H9 (cell line): ENCODE data around the gene TOR1AIP1. TPM values are rescaled to one million over a fixed set of nuclear protein-coding genes. Genes with fewer than 3 reads are reported as not detected.

ENCODE experiments used
- DNase-seq: peaks from one replicate; pipeline ENCODE4 v3.0.0-alpha.2; 2017
- H2AFZ ChIP-seq: one replicate; pipeline ENCODE4 v1.6.1; 2013; ENCODE audit warnings: mild to moderate bottlenecking, low read length, control low read depth, moderate library complexity
- H2AK5ac ChIP-seq: 2 replicates; pipeline ENCODE4 v1.6.1; 2013; ENCODE audit warnings: low read length, control low read depth, mixed read lengths; ENCODE audit not compliant: insufficient read length
- H2BK120ac ChIP-seq: one replicate; pipeline ENCODE4 v1.6.1; 2013; ENCODE audit warnings: low read depth, mild to moderate bottlenecking, low read length, control low read depth, inconsistent platforms; ENCODE audit not compliant: poor library complexity, severe bottlenecking
- H2BK12ac ChIP-seq: 2 replicates; pipeline ENCODE4 v1.6.1; 2013; ENCODE audit warnings: low read length, control low read depth, mixed read lengths, low read depth; ENCODE audit not compliant: insufficient read length
- H2BK15ac ChIP-seq: 2 replicates; pipeline ENCODE4 v1.6.1; 2013; ENCODE audit warnings: low read depth, low read length, control low read depth
- H2BK20ac ChIP-seq: one replicate; pipeline ENCODE4 v1.6.1; 2013; ENCODE audit warnings: low read depth, mild to moderate bottlenecking, low read length, control low read depth, inconsistent platforms; ENCODE audit not compliant: poor library complexity, severe bottlenecking
- H2BK5ac ChIP-seq: 2 replicates; pipeline ENCODE4 v1.6.1; 2013; ENCODE audit warnings: low read length, control low read depth, mixed read lengths; ENCODE audit not compliant: insufficient read length
- H3K14ac ChIP-seq: 2 replicates; pipeline ENCODE4 v1.6.1; 2013; ENCODE audit warnings: low read length, control low read depth; ENCODE audit not compliant: insufficient read depth
- H3K18ac ChIP-seq: 2 replicates; pipeline ENCODE4 v1.6.1; 2013; ENCODE audit warnings: low read depth, mild to moderate bottlenecking, mixed read lengths, low read length, control low read depth; ENCODE audit not compliant: insufficient read length
- H3K23ac ChIP-seq: 2 replicates; pipeline ENCODE4 v1.6.1; 2013; ENCODE audit warnings: low read length, control low read depth, mixed read lengths, low read depth; ENCODE audit not compliant: insufficient read length
- H3K23me2 ChIP-seq: 2 replicates; pipeline ENCODE4 v1.6.1; 2013; ENCODE audit warnings: low read depth, mild to moderate bottlenecking, mixed read lengths, low read length, control low read depth; ENCODE audit not compliant: insufficient read length, poor library complexity, severe bottlenecking
- H3K27ac ChIP-seq: 2 replicates; pipeline ENCODE4 v1.5.1; 2013; ENCODE audit warnings: low read length, control low read depth, mixed read lengths, low read depth; ENCODE audit not compliant: insufficient read length
- H3K27me3 ChIP-seq: 2 replicates; pipeline ENCODE4 v1.6.1; 2013; ENCODE audit warnings: low read length, control low read depth, inconsistent platforms; ENCODE audit not compliant: insufficient read depth
- H3K4ac ChIP-seq: 2 replicates; pipeline ENCODE4 v1.6.1; 2013; ENCODE audit warnings: low read depth, mild to moderate bottlenecking, control low read depth, inconsistent platforms, low read length, moderate library complexity
- H3K4me1 ChIP-seq: 2 replicates; pipeline ENCODE4 v1.6.1; 2013; ENCODE audit warnings: low read length, control low read depth, inconsistent platforms; ENCODE audit not compliant: insufficient read depth
- H3K4me2 ChIP-seq: 2 replicates; pipeline ENCODE4 v1.6.1; 2013; ENCODE audit warnings: low read length, control low read depth, mixed read lengths; ENCODE audit not compliant: insufficient read length, insufficient read depth
- H3K56ac ChIP-seq: 2 replicates; pipeline ENCODE4 v1.6.1; 2013; ENCODE audit warnings: low read depth, mild to moderate bottlenecking, mixed read lengths, low read length, control low read depth; ENCODE audit not compliant: insufficient read length
- H3K79me1 ChIP-seq: 2 replicates; pipeline ENCODE4 v1.6.1; 2013; ENCODE audit warnings: low read depth, mild to moderate bottlenecking, moderate library complexity, low read length, control low read depth, inconsistent platforms; ENCODE audit not compliant: insufficient read depth, poor library complexity, severe bottlenecking
- H3K79me2 ChIP-seq: 2 replicates; pipeline ENCODE4 v1.6.1; 2013; ENCODE audit warnings: low read length, control low read depth, inconsistent platforms; ENCODE audit not compliant: insufficient read depth
- H3K9ac ChIP-seq: 2 replicates; pipeline ENCODE4 v1.6.1; 2013; ENCODE audit warnings: low read length, control low read depth, mixed read lengths; ENCODE audit not compliant: insufficient read length; ENCODE audit errors: extremely low read depth
- H3K9me3 ChIP-seq: one replicate; pipeline ENCODE4 v1.6.1; 2013; ENCODE audit warnings: low read depth, low read length, inconsistent platforms; ENCODE audit not compliant: control insufficient read depth
- H3T11ph ChIP-seq: one replicate; pipeline ENCODE4 v1.6.1; 2013; ENCODE audit warnings: mild to moderate bottlenecking, low read length, control low read depth, inconsistent platforms
- H4K20me1 ChIP-seq: one replicate; pipeline ENCODE4 v1.6.1; 2013; ENCODE audit not compliant: control insufficient read depth, insufficient read length, insufficient read depth
- H4K5ac ChIP-seq: 2 replicates; pipeline ENCODE4 v1.6.1; 2013; ENCODE audit warnings: low read depth, mild to moderate bottlenecking, mixed read lengths, low read length, control low read depth; ENCODE audit not compliant: insufficient read length
- H4K8ac ChIP-seq: replicated peaks from 2 replicates; pipeline ENCODE4 v1.6.1; 2013; ENCODE audit warnings: low read length, control low read depth, mixed read lengths, low read depth; ENCODE audit not compliant: insufficient read length
- H4K91ac ChIP-seq: 2 replicates; pipeline ENCODE4 v1.6.1; 2013; ENCODE audit warnings: low read depth, mild to moderate bottlenecking, moderate library complexity, mixed read lengths, low read length, control low read depth; ENCODE audit not compliant: insufficient read length
- H3K27ac Mint-ChIP-seq, 3 experiments: 2 replicates in 2 of 3; 3 replicates in 1 of 3; pipeline ENCODE4 v1.8.0; 2020 to 2021; ENCODE audit warnings: mixed read lengths in 3 of 3, mild to moderate bottlenecking in 1 of 3, moderate library complexity in 1 of 3
- H3K27me3 Mint-ChIP-seq: 2 replicates; pipeline ENCODE4 v1.8.0; 2021; ENCODE audit warnings: low read depth, mild to moderate bottlenecking, moderate library complexity, mixed read lengths
- H3K36me3 Mint-ChIP-seq, 3 experiments: 2 replicates in 2 of 3; 3 replicates in 1 of 3; pipeline ENCODE4 v1.8.0; 2020 to 2021; ENCODE audit warnings: low read depth in 3 of 3, mixed read lengths in 3 of 3; ENCODE audit not compliant: insufficient read depth in 1 of 3
- H3K4me1 Mint-ChIP-seq, 2 experiments: 2 replicates each; pipeline ENCODE4 v1.8.0; 2020; ENCODE audit warnings: mixed read lengths in 2 of 2
- H3K4me3 Mint-ChIP-seq, 2 experiments: 2 replicates in 1 of 2; 3 replicates in 1 of 2; pipeline ENCODE4 v1.8.0; 2020 to 2021; ENCODE audit warnings: mild to moderate bottlenecking in 2 of 2, mixed read lengths in 2 of 2, moderate library complexity in 1 of 2
- H3K9me3 Mint-ChIP-seq, 2 experiments: 2 replicates in 1 of 2; 3 replicates in 1 of 2; pipeline ENCODE4 v1.8.0; 2020; ENCODE audit warnings: mild to moderate bottlenecking in 2 of 2, mixed read lengths in 2 of 2, moderate library complexity in 1 of 2
- CTCF ChIP-seq: fragments of 200-600 bp; sonication (generic); conservative IDR thresholded peaks from 3 replicates; pipeline ENCODE4 v1.8.0; 2021; ENCODE audit warnings: antibody characterized with exemption, mild to moderate bottlenecking
- WGBS: extraction: QIAGEN DNeasy Blood & Tissue Kit; methylation state at CpG from one replicate; pipeline ENCODE4 v1.1.7; 2013; ENCODE audit warnings: missing lambda C conversion rate, low lambda C conversion rate, mixed read lengths; ENCODE audit not compliant: insufficient read length; ENCODE audit errors: extremely low coverage; 5-methylcytosine and 5-hydroxymethylcytosine counted together
- total RNA-seq: library from RNA; stranded (reverse); gene quantifications from 2 replicates; pipeline ENCODE4 v1.2.1, GENCODE V29; 2021

TOR1AIP1 gene
- total RNA-seq, 1 experiment from 2014 or later = 25.5 TPM

GRCh38 chr1:179939941-179940340 lies 57.9 kb downstream of the TOR1AIP1 start:
- Histone ChIP-seq H2BK12ac (no peak overlapping the region), H2BK120ac (no peak overlapping the region), H3T11ph (no peak overlapping the region), H3K9ac (no peak overlapping the region), H3K79me1 (no peaks in the 10 kb centered on the region), H2BK20ac (no peak overlapping the region), H3K9me3 (no peaks in the 10 kb centered on the region), H4K8ac (no peak overlapping the region), H4K5ac (no peak overlapping the region), H4K20me1 (no peaks in the 10 kb centered on the region), H3K4ac (no peak overlapping the region), H3K23me2 (no peaks in the 10 kb centered on the region), H3K27me3 (no peaks in the 10 kb centered on the region), H3K23ac (no peak overlapping the region), H4K91ac (no peak overlapping the region), H3K4me2 (no peak overlapping the region), H3K18ac (no peak overlapping the region), H3K79me2 (no peaks in the 10 kb centered on the region), H2AK5ac (no peak overlapping the region), H2BK5ac (no peak overlapping the region), H3K4me1 (no peaks in the 10 kb centered on the region), H3K27ac (no peak overlapping the region), H2AFZ (no peak overlapping the region), H2BK15ac (no peak overlapping the region), H3K14ac (no peak overlapping the region), H3K56ac (no peak overlapping the region)
- Mint-ChIP-seq H3K27ac (no peak overlapping the region), H3K36me3 (no peaks in the 10 kb centered on the region), H3K4me1 (no peaks in the 10 kb centered on the region), H3K27me3 (no peaks in the 10 kb centered on the region), H3K9me3 (no peaks in the 10 kb centered on the region), H3K4me3 (no peak overlapping the region)
- WGBS = no CpG with 5 or more reads among the region's 1 CpG
- DNase-seq = no peak
- TF ChIP-seq CTCF = no peak
